Panc1 (cell line): ENCODE measurements around the gene SLC22A12.

Source experiments
- CTCF ChIP-seq: fragments of 450-650 bp; IDR thresholded peaks from 2 replicates; pipeline ENCODE4 v1.5.1; 2017; ENCODE audit warnings: mild to moderate bottlenecking
- POLR2AphosphoS5 ChIP-seq: IDR thresholded peaks from 2 replicates; pipeline ENCODE4 v1.6.1; 2012; ENCODE audit warnings: mild to moderate bottlenecking, low read depth, low read length, moderate library complexity
- REST ChIP-seq, 2 experiments: IDR thresholded peaks; 2 replicates each; pipeline ENCODE4 v1.6.1; 2011 to 2012; ENCODE audit warnings: low read depth in 2 of 2, control low read depth in 1 of 2, low read length in 1 of 2, mild to moderate bottlenecking in 1 of 2, moderate library complexity in 1 of 2; ENCODE audit not compliant: insufficient read depth in 1 of 2
- SIN3A ChIP-seq: IDR thresholded peaks from 2 replicates; pipeline ENCODE4 v1.6.1; 2012; ENCODE audit warnings: low read depth, mild to moderate bottlenecking, low read length, moderate library complexity, borderline replicate concordance; ENCODE audit not compliant: insufficient read depth
- TCF7L2 ChIP-seq: IDR thresholded peaks from 2 replicates; pipeline ENCODE4 v1.6.1; 2011; ENCODE audit warnings: mild to moderate bottlenecking, low read depth, low read length, inconsistent platforms

- TF ChIP-seq CTCF (peak; percentile 98), TCF7L2 (no peak), SIN3A (no peak), REST (IDR thresholded peaks at IDR 0.05; ENCODE audit: insufficient read depth in 1 of 2, low read depth in 2 of 2, low read length in 1 of 2) (no peak), POLR2AphosphoS5 (no peak)
Observed at GRCh38 chr11:64553554-64554201, 37.3 kb upstream of the SLC22A12 start.
